NCI-H345 treated with DMSO at 0.1 percent for 48 hours (cell line): ENCODE data around the gene ZFP36L1.

Experiments
- DNase-seq: peaks from one replicate; lab custom pipeline; 2025; ENCODE audit not compliant: unreplicated experiment; lab: John Stamatoyannopoulos, UW

Gene ZFP36L1, protein sequence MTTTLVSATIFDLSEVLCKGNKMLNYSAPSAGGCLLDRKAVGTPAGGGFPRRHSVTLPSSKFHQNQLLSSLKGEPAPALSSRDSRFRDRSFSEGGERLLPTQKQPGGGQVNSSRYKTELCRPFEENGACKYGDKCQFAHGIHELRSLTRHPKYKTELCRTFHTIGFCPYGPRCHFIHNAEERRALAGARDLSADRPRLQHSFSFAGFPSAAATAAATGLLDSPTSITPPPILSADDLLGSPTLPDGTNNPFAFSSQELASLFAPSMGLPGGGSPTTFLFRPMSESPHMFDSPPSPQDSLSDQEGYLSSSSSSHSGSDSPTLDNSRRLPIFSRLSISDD

DNA sequence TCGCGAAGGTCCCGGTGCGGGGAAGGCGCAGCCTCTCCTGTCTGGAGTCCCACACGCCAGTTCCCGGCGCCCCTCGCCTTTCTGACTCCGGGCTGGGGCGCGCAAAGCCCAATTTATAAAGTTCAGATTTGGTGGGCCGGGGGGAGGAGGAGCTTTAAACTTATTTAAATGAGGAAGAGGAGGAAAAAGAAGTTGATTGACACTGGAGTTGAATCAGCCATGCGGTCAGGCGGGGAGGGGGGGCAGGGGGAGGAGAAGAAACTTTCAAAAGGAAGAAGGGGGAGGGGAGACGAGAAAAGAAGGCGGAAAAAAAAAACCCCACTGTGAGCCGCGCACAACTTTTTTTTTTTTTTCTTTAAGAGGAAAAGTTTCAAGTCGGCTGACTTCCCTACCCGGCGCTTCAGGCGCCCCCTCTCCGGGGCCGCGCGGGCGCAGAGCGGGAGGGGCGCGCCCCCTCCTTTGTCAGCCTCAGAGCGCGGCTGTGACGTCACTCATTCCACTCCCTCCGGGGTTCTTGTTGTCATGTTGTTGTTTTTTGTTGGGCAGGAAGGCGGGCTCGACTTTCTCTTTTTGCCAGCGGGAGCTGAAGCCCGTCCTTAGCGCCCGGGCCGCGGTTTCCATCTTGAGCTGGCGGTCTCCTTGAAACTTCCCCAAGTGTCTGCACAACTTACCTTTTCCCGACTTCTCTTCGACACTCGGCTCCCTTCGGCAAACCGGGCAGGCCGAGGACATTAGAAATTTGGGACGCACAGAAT, at the start of gene ZFP36L1:
Gene ZFP36L1 (minus strand): TSS at position 89 of the 755 bp plus-strand sequence. CDS start 129 bp downstream, outside the sequence.
- DNase-seq: no peak

GRCh38 chr14:68842298-68842697, 49.4 kb upstream of the ZFP36L1 start:
- no peak for DNase-seq

DNA sequence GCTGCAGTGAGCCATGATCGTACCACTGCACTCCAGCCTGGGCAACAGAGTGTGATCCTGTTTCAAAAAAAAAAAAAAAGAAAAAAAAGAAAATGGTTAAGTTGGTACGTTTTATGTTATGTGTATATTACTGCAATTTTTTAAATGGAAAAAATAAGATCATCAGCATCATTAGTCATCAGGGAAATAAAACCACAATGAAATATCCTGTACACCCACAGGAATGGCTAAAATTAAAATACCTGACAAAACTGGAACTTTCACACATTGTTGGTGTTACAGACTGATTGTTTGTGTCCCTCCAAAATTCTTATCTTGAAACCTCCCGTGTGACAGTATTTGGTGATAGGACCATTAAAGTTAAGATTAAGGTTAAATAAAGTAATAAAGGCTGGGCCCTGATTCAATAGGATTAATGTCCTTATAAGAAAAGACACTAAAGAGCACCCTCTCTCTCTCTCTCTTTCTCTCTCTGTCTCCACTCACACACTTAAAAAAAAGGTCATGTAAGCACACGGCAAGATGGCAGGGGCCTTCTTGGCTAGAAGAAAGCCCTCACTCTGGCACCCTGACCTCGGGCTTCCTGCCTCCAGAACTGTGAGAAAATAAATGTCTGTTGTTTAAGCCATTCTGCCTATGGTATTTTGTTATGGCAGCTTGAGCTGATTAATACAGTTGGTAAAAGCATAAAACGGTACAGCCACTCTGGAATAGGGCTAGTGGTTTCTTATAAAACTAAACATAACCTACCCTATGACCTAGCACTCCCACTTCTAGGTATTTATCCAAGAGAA, 48.3 kb upstream of the ZFP36L1 start:
- no peak for DNase-seq

GRCh38 chr14:68840454-68840853, 47.6 kb upstream of the ZFP36L1 start:
- no peak for DNase-seq

DNA sequence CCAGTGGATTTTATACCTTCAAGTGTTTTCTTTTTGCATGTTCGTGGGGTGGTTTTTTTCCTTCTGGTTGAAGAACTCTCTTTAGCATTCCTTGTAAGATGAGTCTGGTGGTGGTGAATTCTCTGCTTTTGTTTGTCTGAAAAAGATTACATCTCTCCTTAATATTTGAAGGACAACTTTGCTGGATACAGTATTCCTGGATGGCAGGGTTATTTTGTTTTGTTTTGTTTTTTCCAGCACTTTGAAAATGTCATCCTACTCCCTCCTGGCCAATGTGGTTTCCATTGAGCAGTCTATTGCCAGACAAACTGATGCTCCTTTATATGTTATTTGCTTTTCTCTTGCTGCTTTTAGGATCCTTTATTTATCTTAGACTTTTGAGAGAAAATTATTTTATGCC, 43.2 kb upstream of the ZFP36L1 start:
- DNase-seq: no peak

DNA sequence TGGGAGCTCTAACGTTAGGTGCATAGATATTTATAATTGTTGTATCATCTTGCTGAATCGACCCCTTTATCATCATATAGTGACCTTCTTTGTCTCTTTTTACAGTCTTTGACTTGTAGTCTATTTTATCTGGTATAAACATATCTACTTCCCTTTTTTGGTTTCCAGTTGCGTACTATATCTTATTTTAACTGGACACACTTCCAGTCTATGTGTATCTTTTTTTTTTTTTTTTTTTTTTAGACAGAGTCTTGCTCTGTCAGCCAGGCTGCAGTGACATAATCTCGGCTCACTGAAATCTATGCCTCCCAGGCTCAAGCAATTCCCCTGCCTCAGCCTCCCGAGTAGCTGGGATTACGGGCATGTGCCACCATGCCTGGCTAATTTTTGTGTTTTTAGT, 41.9 kb upstream of the ZFP36L1 start:
- DNase-seq: no peak

- DNase-seq: no peak
These were observed 35.8 kb upstream of the ZFP36L1 start for GRCh38 chr14:68828698-68829097.

GRCh38 chr14:68825729-68826128, 32.9 kb upstream of the ZFP36L1 start:
- no peak for DNase-seq

DNA sequence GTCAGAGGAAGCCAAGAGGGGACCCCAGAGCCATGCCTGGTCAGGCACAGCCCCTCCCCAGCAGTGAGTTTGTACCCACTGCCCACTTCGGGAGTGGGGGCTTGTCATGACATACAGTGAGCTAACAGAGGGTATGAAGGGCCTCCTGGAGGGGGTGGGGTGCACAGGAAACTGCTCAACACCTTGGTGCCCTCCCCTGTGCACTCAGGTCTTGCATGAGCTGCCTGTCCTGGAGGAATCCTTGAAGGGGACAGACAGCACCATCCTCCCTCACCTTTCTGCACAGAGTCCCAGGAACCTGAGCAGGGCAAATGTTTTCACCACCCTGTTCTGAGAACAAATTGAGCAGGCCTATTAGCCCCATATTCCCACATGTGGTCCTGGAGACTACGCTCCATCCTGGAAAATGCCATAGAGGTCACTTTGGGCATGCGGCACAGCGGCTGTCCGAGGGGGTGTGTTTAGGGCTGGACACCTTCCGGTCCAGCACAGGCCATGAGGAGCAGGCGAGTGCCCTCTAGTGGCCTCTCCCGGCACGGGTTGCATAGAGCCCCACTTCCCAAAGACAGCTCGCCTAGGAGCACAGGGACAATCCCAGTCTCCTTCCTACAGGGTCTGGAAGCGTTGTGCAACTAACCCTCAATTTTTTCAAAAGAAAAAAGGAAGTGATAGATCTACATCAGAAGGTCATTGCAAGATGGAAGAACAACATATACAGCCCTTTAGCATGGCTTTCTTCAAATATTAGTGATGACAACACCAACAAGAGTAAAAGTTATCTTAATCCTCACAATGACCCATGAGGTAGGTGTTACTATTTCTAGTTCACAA, 31.9 kb upstream of the ZFP36L1 start:
- no peak for DNase-seq

DNA sequence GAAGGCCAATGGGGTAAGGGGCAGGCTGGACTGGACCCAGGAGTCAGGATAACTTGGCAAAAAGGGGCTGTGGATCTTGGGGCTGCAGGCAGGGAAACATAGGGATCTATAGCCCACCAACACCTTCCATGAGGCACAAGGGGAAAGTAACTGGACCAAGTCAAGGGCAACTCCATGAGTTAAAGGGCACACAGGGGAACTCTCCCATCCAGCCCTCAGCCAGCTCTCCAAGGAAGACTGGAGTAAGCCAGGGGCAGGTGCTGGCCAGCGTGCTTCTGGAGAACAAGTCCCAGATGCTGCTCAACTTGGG, 31.3 kb upstream of the ZFP36L1 start:
- no peak for DNase-seq

- DNase-seq: no peak
These were observed 30.8 kb upstream of the ZFP36L1 start for GRCh38 chr14:68823434-68824206.

DNA sequence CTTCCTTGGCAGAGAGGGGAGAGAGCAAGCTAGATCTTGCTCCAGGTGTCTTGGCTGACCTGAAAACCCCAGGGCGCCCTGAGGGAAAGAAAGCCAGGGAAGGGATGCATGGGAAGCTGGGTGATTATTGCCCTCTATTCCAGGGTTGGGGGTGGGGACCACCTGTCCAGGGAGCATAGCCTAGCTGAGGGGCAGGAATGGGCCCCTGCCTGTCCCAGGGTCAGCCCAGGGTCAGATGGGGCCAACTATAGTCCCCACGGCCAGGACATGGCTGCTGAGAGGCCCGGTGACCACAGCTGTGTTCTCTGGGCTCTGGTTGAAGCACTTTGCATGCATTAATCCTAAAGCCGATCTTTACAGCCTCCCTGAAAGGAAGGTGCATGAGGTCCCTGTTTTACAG, 30.1 kb upstream of the ZFP36L1 start:
- no peak for DNase-seq

DNA sequence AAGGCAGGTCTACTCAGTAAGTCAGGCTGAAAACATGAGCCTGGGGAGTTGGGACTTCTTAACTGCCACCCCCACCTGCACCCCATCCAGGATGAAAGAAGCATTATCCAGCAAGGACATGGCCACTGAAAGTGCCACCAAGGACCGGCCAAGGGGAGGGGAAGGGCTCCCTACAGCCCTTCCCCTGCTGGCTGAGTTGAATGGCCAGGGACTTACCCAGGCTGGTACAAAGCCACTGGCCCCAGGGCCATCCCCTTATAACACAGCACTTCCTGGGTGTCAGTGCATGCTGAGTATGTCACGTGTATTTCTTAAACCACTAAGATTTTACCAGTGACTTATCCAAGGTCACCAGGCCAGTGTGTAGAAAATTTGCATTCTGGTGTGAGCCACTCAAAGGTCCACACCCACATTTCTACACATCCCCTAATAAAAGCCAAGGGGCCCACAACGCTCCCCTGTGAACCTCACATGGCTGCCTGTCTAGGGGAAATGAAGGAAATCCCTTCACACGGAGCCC, 29.3 kb upstream of the ZFP36L1 start:
- no peak for DNase-seq

DNA sequence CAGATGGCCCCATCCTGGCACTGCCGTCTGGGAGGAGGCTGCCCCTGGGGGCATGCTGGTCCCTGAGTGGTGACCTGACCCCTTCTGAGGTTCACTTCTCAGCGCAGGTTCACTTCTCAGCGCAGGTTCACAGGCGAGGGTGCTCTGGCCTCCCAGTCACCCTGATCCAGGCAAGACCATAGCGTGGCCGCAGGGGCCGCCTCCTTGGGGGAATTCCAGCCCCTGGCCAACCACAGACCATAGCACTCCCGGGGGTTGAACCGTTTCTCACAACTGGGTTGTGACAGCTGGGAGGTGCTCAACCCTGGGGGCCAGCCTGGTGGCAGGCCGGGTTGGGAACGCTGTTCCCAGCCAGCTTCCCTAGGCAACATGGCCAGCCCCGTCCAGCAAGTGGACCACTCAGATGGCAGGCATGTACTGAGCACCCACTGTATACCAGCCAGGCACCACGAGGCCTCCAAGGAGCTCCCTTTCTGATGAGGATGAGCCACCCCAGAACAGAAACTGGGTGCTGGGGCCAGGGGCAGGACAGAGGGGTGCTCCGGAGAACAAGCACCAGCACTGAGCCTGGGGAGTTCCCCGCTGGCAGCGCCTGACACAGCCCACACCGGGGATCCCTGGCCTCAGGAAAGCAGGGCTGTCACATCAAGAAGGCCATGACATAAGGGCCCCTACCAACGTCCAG, 28.3 kb upstream of the ZFP36L1 start:
- no peak for DNase-seq

DNA sequence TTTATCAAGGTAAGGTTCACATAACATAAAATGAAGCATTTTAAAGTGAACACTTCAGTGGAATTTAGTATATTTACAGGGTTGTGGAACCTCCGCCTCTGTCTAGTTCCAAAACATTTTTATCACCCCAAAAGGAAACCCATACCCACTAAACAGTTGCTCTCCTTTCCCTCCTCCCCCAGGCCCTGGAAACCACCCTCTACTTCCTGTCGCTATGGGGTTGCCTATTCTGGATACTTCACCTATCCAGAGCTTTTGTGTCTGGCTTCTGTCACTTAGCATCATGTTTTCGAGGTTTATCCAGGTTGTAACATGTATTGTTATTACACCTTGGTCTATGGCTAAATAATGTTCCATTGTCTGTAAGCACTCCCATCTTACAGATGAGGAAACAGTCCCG, 27.7 kb upstream of the ZFP36L1 start:
- no peak for DNase-seq

GRCh38 chr14:68820119-68820518, 27.3 kb upstream of the ZFP36L1 start:
- DNase-seq: no peak

- DNase-seq: no peak
These were observed 26.4 kb upstream of the ZFP36L1 start for GRCh38 chr14:68819260-68819691.

DNA sequence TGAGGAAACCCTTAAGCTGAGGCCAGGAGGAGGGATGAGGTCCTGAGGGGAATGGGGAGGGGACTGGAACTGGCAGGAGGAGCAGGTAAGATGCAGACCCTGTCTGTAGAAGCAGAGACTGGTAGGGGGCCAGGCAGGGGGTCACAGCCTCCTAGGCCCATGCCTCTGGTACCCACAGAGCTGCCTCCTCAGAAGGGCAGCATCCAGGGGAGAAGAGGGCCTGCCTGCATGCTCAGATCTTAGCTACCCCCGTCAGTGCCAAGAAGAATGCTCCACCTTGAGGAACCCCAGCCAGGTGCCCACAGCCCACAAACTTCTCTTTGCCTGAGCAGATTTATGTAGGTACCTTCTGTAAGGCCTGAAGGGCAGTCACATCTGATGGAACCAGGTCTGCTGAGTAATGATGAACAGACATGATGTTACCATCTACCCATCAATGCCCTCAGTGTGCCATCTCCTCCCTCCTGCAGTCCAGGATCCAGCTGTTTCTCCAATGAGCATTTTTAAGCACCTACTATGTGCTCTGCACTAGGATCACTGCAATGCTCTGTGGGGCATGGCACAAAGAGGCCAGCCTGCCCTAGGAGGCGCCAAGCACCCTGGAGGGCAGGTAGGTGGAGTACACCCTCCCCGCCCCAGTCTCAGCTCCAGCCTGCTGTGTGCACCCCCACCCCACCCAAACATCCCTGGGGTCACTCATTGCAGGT, 24.8 kb upstream of the ZFP36L1 start:
- no peak for DNase-seq

- DNase-seq: no peak
These were observed 24.1 kb upstream of the ZFP36L1 start for GRCh38 chr14:68816943-68817430.
